Left cardiac atrium (tissue), 4 donors: ENCODE data around the gene CKM. TPM values are rescaled to one million over a fixed set of nuclear protein-coding genes. Genes with fewer than 3 reads are reported as not detected.
A peak's percentile ranks its signal among the peaks of the same experiment; 100 is the strongest.
"Not testable (repeated sequence)": the region's sequence is repeated elsewhere in the genome, so short reads cannot be mapped to it uniquely, and the experiment has no call there.

Source experiments
- ATAC-seq, 2 donors: fragments of 200-7000 bp; cut with Tn5 transposase; one replicate each; pipeline ENCODE4 v1.9.1; 2020; ENCODE audit warnings: mild to moderate bottlenecking in 2 of 2, moderate library complexity in 2 of 2
- DNase-seq: peaks from one replicate; pipeline ENCODE4 v3.0.0-alpha.2; 2020
- intact Hi-C, 2 donors: fragments of 100-400 bp; cut with DNase I; formaldehyde crosslinking; loops; one replicate each; pipeline versions ENCODE4 v1.14.1 to v1.15.1; 2022 to 2023
- total RNA-seq, 2 donors: library from RNA; stranded (reverse); fragmentation: NEBNext Ultra II Directional; extraction: Animal tissue kit (Norgen Biotek cat#: 25700); gene quantifications; one replicate each; pipeline ENCODE4 v1.2.1, GENCODE V29; 2021
- donor health status: DM: no; HTN: yes; CAD: no.
- donor health status: DM: no; HTN: yes; CAD: no; lungs with severe emphysema.
- donor health status: DM: yes; HTN: yes; CAD: no.
- donor health status: Dilated cardiomyopathy.

The CKM gene
- total RNA-seq, 2 donors from 2014 or later: 3,072 to 3,213 TPM

- DNase-seq, ATAC-seq, intact Hi-C loops: not testable (repeated sequence)
These were observed 52.7 kb downstream of the CKM start for GRCh38 chr19:45269939-45270338.

DNA sequence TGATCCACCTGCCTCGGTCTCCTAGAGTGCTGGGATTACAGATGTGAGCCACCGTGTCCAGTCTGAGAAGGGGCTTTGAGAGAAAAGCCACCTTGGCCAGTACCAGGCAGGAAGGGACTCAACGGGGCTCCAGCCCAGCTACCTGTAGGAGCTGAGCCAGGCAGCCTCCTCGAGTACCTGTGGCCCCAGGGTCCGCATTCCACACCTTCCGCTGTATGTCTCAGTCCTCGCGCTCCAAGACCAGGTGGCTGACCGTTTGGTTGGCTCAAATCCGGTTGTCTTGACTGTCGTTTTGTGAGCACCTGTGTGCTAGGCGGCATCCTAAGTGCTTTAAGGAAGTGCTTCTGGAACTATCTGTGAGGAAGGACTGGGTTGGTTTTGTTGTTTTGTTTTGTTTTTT is 55.4 kb downstream of the CKM start:
- ATAC-seq: no peak
- intact Hi-C loops: no loop called here
- no peak for DNase-seq

GRCh38 chr19:45265375-45265774 is 57.3 kb downstream of the CKM start:
- intact Hi-C loops: no loop called here
- no peak for DNase-seq
- ATAC-seq: no peak

DNA sequence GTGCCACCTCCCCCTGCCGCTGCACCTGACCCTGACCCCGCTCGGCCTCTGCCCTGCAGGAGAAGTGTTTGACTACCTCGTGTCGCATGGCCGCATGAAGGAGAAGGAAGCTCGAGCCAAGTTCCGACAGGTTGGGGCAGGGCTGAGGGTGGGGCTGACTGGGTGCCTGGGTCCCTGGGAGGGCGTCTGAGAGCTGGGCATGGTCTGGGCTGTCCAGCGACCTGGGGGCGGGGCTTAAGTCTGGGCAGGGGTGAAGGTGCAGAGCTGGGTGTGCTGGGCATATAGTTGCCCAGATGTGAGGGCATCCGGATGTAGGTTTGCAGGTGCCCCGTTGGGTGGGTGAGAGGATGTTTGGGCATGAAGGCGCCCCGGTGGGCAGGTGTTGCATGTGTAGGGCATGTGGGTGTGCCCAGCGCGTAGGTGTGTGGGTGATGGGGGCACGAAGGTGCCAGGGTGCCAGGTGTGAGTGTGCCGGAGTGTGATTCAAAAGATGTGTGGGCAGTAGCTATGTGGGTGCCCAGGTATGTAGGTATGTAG is 57.8 kb downstream of the CKM start:
- intact Hi-C loops: no loop called here
- ATAC-seq: peak; percentile 19 to 30
- DNase-seq: no peak

- ATAC-seq: no peak
- intact Hi-C loops: no loop called here
- DNase-seq: no peak
These were observed 59.7 kb downstream of the CKM start for GRCh38 chr19:45263013-45263412.

- ATAC-seq (no peak), DNase-seq (no peak)
- intact Hi-C loops: no loop called here
These were observed 60.1 kb downstream of the CKM start for GRCh38 chr19:45262570-45262969.

DNA sequence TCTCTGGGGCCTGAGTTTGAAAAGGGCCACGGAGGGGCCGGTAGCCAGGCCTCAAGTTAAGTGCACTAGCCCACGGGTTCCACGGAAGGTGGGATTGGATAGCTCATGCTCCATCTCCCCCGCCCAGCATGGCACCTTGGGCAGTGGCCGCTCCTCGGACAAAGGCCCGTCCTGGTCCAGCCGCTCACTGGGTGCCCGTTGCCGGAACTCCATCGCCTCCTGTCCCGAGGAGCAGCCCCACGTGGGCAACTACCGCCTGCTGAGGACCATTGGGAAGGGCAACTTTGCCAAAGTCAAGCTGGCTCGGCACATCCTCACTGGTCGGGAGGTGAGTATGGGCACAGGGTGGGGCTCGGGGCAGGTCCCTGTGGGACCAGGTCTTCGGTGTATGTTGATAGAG is 63.8 kb downstream of the CKM start:
- intact Hi-C loops: no loop called here
- ATAC-seq (no peak), DNase-seq (no peak)

DNA sequence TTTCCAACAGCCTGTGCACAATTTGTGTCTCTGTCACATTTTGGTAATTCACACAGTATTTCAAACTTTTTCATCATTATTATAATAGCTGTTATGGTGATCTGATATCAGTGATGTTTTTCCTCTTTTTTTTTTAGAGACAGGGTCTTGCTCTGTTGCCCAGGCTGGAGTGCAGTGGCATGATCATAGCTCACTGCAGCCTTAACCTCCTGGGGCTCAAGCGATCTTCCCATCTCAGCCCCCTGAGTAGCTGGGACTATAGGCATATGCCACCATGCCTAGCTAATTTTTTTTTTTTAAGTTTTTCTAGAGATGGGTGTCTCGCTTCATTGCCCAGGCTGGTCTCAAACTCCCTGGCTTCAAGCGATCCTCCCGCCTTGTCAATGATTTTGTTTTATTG is 65.8 kb downstream of the CKM start:
- no peak for DNase-seq
- intact Hi-C loops: no loop called here
- no peak for ATAC-seq

Other genes starting within 250 kb of the CKM start
- under 1 TPM; 0.44 to 0.73 TPM for gene ZNF296, start 246.4 kb downstream of the CKM start, total RNA-seq
- gene GEMIN7, start 243.6 kb downstream of the CKM start, total RNA-seq: 10 to 100 TPM; 13.9 to 14.1 TPM
- gene PPP1R37, start 229.7 kb downstream of the CKM start, total RNA-seq: 10 to 100 TPM; 19.4 to 21.4 TPM
- under 1 TPM in 1 of 2 donors, not detected in 1; 0.05 TPM for gene NKPD1, start 161.9 kb downstream of the CKM start, total RNA-seq
- 10 to 100 TPM; 13.6 to 14.3 TPM for gene TRAPPC6A, start 144.6 kb downstream of the CKM start, total RNA-seq
- 1 to 10 TPM; 6.1 to 7.0 TPM for gene BLOC1S3, start 144.1 kb downstream of the CKM start, total RNA-seq
- gene EXOC3L2, start 77.5 kb downstream of the CKM start, total RNA-seq: 1 to 10 TPM; 1.9 to 2.6 TPM
- gene MARK4, start 71.6 kb downstream of the CKM start, total RNA-seq: 10 to 100 TPM; 30.2 to 38.8 TPM
- gene KLC3, start 17.9 kb upstream of the CKM start, total RNA-seq: under 1 TPM; 0.21 to 0.24 TPM
- 10 to 100 TPM; 12.7 to 13.0 TPM for gene ERCC2, start 47.7 kb upstream of the CKM start, total RNA-seq
- gene PPP1R13L, start 82.2 kb upstream of the CKM start, total RNA-seq: 100 to 1,000 TPM; 123 to 143 TPM
- gene POLR1G, start 83.8 kb upstream of the CKM start, total RNA-seq: 1 to 10 TPM; 4.6 to 5.5 TPM
- 100 to 1,000 TPM; 105 to 140 TPM for gene ERCC1, start 101.0 kb upstream of the CKM start, total RNA-seq
- 1 to 10 TPM; 1.5 to 5.5 TPM for gene FOSB, start 145.1 kb upstream of the CKM start, total RNA-seq
- gene RTN2, start 174.2 kb upstream of the CKM start, total RNA-seq: 10 to 100 TPM; 13.0 to 16.3 TPM
- gene PPM1N, start 175.6 kb upstream of the CKM start, total RNA-seq: 1 to 10 TPM in 1 of 2 donors, under 1 TPM in 1; 0.47 to 1.0 TPM
- gene VASP, start 184.6 kb upstream of the CKM start, total RNA-seq: 10 to 100 TPM; 48.4 to 91.7 TPM